Measurements from ENCODE around the gene SLC2A8.

DNA sequence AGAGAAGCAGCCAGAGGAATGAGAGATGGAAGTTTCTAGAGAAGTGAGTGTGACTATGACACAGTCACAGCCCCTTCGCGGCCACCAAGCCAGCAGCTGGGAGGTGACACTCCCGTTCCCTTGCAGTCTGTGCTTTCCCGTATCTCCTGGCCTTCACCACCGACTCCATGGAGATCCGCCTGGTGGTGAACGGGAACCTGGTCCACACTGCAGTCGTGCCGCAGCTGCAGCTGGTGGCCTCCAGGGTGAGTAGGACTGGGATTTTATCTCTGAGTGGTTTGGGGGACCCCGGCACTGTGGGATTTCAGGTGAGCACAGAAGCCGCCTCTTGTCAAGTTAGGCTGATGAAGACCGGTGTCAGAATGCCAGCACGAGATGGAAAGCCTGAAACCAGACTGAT lies 12.1 kb upstream of the SLC2A8 start:
- TF ChIP-seq EZH2 (optimal IDR thresholded peaks at IDR 0.05; ENCODE audit: low read depth, low read length): no peak
- TF ChIP-seq EZH2phosphoT487 (IDR thresholded peaks at IDR 0.05; ENCODE audit: low read length): no peak

Measured in MM.1S (cell line).